Kidney epithelial cell (primary cell): ENCODE measurements around the gene PDE3A. TPM values are rescaled to one million over a fixed set of nuclear protein-coding genes. Genes with fewer than 3 reads are reported as not detected.

Source experiments
- DNase-seq: peaks from one replicate; pipeline ENCODE4 v3.0.0-alpha.2; 2010; ENCODE audit warnings: low read depth
- H3K27me3 ChIP-seq: 2 replicates; pipeline ENCODE4 v1.6.0; 2011; ENCODE audit warnings: low read length; ENCODE audit not compliant: control insufficient read depth, insufficient read depth
- H3K36me3 ChIP-seq: 2 replicates; pipeline ENCODE4 v1.5.1; 2011; ENCODE audit warnings: low read length; ENCODE audit not compliant: control insufficient read depth, insufficient read depth
- H3K4me3 ChIP-seq: 2 replicates; pipeline ENCODE4 v1.5.1; 2011; ENCODE audit warnings: low read depth, mild to moderate bottlenecking, control low read depth, low read length
- CTCF ChIP-seq: IDR thresholded peaks from 2 replicates; pipeline ENCODE4 v1.5.1; 2011; ENCODE audit warnings: mild to moderate bottlenecking, moderate library complexity, low read length, control low read depth, inconsistent platforms; ENCODE audit not compliant: insufficient read depth, poor library complexity, severe bottlenecking
- total RNA-seq: library from RNA; depleted of rRNA; stranded (reverse); fragments of >200 nt; gene quantifications from 2 replicates; pipeline ENCODE4 v1.2.3, GENCODE V29; 2015

PDE3A gene
- total RNA-seq, 1 donor from 2014 or later: 1.8 TPM

GRCh38 chr12:20482491-20483054 lies 114.2 kb downstream of the PDE3A start:
- TF ChIP-seq CTCF: no peak
- Histone ChIP-seq H3K27me3 (no peaks in the 10 kb centered on the region), H3K4me3 (no peak overlapping the region), H3K36me3 (no peaks in the 10 kb centered on the region)
- DNase-seq: no peak

- Histone ChIP-seq H3K27me3 (no peaks in the 10 kb centered on the region), H3K36me3 (no peaks in the 10 kb centered on the region), H3K4me3 (no peak overlapping the region)
- no peak for TF ChIP-seq CTCF
- no peak for DNase-seq
These were observed 115.4 kb downstream of the PDE3A start for GRCh38 chr12:20483776-20484175.

DNA sequence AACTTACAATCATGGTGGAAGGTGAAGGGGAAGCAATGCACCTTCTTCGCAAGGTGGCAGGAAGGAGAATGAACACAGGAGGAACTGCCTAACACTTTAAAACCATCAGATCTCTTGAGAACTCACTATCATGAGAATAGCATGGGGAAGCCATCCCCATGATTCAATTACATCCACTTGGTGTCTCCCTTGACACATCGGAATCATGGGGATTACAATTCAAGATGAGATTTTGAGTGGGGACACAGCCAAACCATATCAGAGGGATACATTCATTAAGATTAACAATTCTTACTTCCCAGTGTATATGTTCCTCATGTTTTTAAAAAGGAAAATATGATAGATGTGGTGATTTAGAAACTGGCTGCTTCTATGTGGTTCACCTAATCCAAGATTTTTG lies 117.9 kb downstream of the PDE3A start:
- no peaks in the 10 kb centered on the region for H3K27me3 ChIP-seq
- no peak overlapping the region for H3K4me3 ChIP-seq
- H3K36me3 ChIP-seq: no peaks in the 10 kb centered on the region
- TF ChIP-seq CTCF: no peak
- no peak for DNase-seq

- Histone ChIP-seq H3K27me3 (no peaks in the 10 kb centered on the region), H3K36me3 (no peaks in the 10 kb centered on the region), H3K4me3 (no peak overlapping the region)
- TF ChIP-seq CTCF: no peak
- no peak for DNase-seq
These were observed 119.2 kb downstream of the PDE3A start for GRCh38 chr12:20487519-20487918.

GRCh38 chr12:20489645-20490044 lies 121.3 kb downstream of the PDE3A start:
- no peak for TF ChIP-seq CTCF
- no peak for DNase-seq
- Histone ChIP-seq H3K4me3 (no peak overlapping the region), H3K27me3 (no peaks in the 10 kb centered on the region), H3K36me3 (no peaks in the 10 kb centered on the region)

DNA sequence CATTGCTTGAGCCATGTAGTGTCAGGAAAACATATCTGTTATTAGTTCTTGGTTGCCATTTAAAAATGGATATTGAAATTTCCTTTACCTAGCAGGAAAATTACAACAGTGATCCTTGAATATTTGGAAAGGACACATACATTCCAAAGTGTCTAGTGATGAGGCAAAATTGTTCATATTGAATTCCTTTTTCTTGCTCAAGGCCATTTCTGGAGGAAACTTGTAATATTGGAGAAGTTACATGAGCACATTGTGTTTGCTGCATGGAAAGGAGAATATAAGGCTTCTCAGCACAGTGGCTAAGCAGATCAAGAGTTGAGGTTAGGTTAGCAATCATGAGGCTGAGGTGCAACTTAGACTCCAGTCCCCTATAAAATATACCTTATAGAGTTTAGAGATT lies 121.9 kb downstream of the PDE3A start:
- TF ChIP-seq CTCF: no peak
- DNase-seq: no peak
- H3K27me3 ChIP-seq: no peaks in the 10 kb centered on the region
- H3K4me3 ChIP-seq: no peak overlapping the region
- H3K36me3 ChIP-seq: no peaks in the 10 kb centered on the region
